HFFc6 (cell line): ENCODE data around the gene KRT7. TPM values are rescaled to one million over a fixed set of nuclear protein-coding genes. Genes with fewer than 3 reads are reported as not detected.
"Not testable (repeated sequence)": the region's sequence is repeated elsewhere in the genome, so short reads cannot be mapped to it uniquely, and the experiment has no call there.

Experiments
- DNase-seq: peaks from one replicate; pipeline ENCODE4 v3.0.0-alpha.2; 2018
- H3K27ac Mint-ChIP-seq: 2 replicates; pipeline ENCODE4 v1.8.0; 2020; ENCODE audit warnings: mild to moderate bottlenecking, mixed read lengths
- H3K27me3 Mint-ChIP-seq: 2 replicates; pipeline ENCODE4 v1.8.0; 2021; ENCODE audit warnings: mild to moderate bottlenecking, moderate library complexity, mixed read lengths; ENCODE audit not compliant: insufficient read depth
- H3K36me3 Mint-ChIP-seq: 2 replicates; pipeline ENCODE4 v1.8.0; 2021; ENCODE audit warnings: low read depth, mixed read lengths
- H3K4me1 Mint-ChIP-seq: 2 replicates; pipeline ENCODE4 v1.8.0; 2020; ENCODE audit warnings: low read depth, mixed read lengths
- H3K4me3 Mint-ChIP-seq: 2 replicates; pipeline ENCODE4 v1.8.0; 2020; ENCODE audit warnings: mild to moderate bottlenecking, moderate library complexity, mixed read lengths
- H3K9me3 Mint-ChIP-seq: 2 replicates; pipeline ENCODE4 v1.8.0; 2020; ENCODE audit warnings: mild to moderate bottlenecking, mixed read lengths
- total RNA-seq, 6 experiments: library from RNA; stranded (reverse); fragmentation: NEBNext Ultra II Directional; extraction: Animal tissue kit (Norgen Biotek cat#: 25700); gene quantifications; 2 replicates in 1 of 6; 3 replicates in 5 of 6; pipeline ENCODE4 v1.2.3, GENCODE V29; 2021
- TF ChIP-seq, protein P1 (sequence below): fragments of 200-600 bp; sonication (generic); IDR thresholded peaks from 2 replicates; pipeline ENCODE4 v1.5.0; 2021; ENCODE audit warnings: antibody characterized with exemption, mild to moderate bottlenecking

Gene KRT7
- total RNA-seq, 6 experiments from 2014 or later, result 62.7 to 379 (median 67.5) TPM

DNA sequence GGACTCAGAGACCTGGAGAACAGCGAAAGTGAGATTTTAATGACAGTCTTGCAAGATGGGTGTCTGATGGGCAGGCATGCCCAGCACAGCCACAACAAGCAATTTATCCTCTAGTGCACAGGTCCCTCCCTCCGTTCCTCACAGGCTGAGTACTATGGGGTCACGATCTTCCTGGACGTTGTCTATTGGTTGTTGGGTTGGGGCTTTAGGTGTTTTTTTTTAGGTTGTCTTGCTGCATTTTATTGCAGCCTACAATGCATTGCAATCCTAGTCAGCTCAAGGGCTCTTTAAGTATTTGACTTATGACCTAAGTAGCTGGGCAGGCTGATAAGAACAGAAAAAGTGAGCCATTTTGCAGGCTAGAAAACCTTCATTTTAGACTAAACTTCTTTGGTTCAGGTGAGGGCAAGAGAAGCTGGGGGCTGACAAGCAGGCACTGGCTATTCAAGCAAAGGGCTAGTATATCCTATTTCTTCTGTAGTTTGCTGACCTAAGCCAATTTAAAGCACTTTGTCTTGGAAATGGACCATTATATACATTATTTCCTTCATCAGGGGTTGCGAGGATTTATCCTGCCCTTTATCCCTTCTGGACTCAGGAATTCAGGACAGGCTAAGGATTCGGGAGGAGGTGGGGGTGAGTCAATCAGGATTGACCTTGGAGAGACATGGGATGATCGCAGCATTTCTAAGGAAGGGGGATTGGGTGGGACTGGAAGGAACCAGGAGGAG lies 6.0 kb downstream of the KRT7 start:
- Mint-ChIP-seq H3K9me3 (no peaks in the 10 kb centered on the region), H3K4me3 (no peak overlapping the region), H3K4me1 (peaks cover 51% of the 10 kb centered on the region), H3K36me3 (no peaks in the 10 kb centered on the region), H3K27ac (no peak overlapping the region; the same call in 1 of the 2 replicates), H3K27me3 (no peaks in the 10 kb centered on the region)
- TF ChIP-seq, protein P1, sequence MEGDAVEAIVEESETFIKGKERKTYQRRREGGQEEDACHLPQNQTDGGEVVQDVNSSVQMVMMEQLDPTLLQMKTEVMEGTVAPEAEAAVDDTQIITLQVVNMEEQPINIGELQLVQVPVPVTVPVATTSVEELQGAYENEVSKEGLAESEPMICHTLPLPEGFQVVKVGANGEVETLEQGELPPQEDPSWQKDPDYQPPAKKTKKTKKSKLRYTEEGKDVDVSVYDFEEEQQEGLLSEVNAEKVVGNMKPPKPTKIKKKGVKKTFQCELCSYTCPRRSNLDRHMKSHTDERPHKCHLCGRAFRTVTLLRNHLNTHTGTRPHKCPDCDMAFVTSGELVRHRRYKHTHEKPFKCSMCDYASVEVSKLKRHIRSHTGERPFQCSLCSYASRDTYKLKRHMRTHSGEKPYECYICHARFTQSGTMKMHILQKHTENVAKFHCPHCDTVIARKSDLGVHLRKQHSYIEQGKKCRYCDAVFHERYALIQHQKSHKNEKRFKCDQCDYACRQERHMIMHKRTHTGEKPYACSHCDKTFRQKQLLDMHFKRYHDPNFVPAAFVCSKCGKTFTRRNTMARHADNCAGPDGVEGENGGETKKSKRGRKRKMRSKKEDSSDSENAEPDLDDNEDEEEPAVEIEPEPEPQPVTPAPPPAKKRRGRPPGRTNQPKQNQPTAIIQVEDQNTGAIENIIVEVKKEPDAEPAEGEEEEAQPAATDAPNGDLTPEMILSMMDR, result no peak
- no peak for DNase-seq

DNA sequence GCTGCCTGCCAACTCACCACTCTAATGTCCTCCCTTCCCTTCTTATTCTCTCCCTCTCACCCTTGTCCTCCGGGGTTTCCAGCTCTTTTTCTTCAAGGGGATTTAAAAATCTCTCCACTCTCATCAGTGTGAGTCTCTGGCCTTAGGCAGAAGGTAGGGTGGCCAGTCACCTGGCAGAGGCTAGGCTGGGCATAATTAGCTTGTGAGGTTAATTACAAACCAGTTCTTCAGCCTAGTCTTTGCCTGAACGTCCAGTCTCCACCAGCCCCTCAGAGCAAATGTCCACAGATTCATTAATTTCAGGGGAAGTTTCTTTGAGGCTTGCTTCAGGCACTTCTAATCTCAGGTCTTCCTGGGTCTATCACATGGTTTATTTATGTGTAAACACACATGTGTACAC lies 6.7 kb downstream of the KRT7 start:
- TF ChIP-seq, protein P1, result no peak
- Mint-ChIP-seq H3K4me3 (no peak overlapping the region), H3K9me3 (no peaks in the 10 kb centered on the region), H3K27ac (no peak overlapping the region), H3K36me3 (no peaks in the 10 kb centered on the region), H3K4me1 (peaks cover 52% of the 10 kb centered on the region), H3K27me3 (no peaks in the 10 kb centered on the region)
- DNase-seq, result no peak

GRCh38 chr12:52240247-52240646 lies 7.2 kb downstream of the KRT7 start:
- not testable (repeated sequence) for H3K36me3 Mint-ChIP-seq, H3K9me3 Mint-ChIP-seq, H3K27me3 Mint-ChIP-seq, H3K27ac Mint-ChIP-seq, DNase-seq, H3K4me3 Mint-ChIP-seq
- peaks cover 52% of the 10 kb centered on the region for H3K4me1 Mint-ChIP-seq

- TF ChIP-seq, protein P1, result no peak
- H3K36me3 Mint-ChIP-seq, result no peaks in the 10 kb centered on the region
- DNase-seq, result no peak
Measured at GRCh38 chr12:52241205-52241842, 8.3 kb downstream of the KRT7 start.

GRCh38 chr12:52242442-52243258 lies 9.6 kb downstream of the KRT7 start:
- Mint-ChIP-seq H3K4me3 (no peak overlapping the region), H3K27me3 (peaks cover 2% of the 10 kb centered on the region; the same call in 1 of the 2 replicates), H3K4me1 (peaks cover 68% of the 10 kb centered on the region), H3K27ac (no peak overlapping the region), H3K9me3 (no peaks in the 10 kb centered on the region), H3K36me3 (no peaks in the 10 kb centered on the region; the same call in 1 of the 2 replicates)
- no peak for DNase-seq
- TF ChIP-seq, protein P1, result no peak

More at GRCh38 chr12:52241205-52241842, 8.3 kb downstream of the KRT7 start:
- Mint-ChIP-seq H3K9me3 (no peaks in the 10 kb centered on the region), H3K4me1 (peaks cover 55% of the 10 kb centered on the region), H3K27me3 (no peaks in the 10 kb centered on the region), H3K4me3 (no peak overlapping the region), H3K27ac (no peak overlapping the region)
